ENCODE data around the gene POLR3C. TPM values are rescaled to one million over a fixed set of nuclear protein-coding genes. Genes with fewer than 3 reads are reported as not detected.

The POLR3C gene
- total and polyA plus RNA-seq, 2 of the 13 experiments (the other 11 are each of a cell fraction or from before 2014, with no cell fraction given) = 15.5 to 24.3 TPM

DNA sequence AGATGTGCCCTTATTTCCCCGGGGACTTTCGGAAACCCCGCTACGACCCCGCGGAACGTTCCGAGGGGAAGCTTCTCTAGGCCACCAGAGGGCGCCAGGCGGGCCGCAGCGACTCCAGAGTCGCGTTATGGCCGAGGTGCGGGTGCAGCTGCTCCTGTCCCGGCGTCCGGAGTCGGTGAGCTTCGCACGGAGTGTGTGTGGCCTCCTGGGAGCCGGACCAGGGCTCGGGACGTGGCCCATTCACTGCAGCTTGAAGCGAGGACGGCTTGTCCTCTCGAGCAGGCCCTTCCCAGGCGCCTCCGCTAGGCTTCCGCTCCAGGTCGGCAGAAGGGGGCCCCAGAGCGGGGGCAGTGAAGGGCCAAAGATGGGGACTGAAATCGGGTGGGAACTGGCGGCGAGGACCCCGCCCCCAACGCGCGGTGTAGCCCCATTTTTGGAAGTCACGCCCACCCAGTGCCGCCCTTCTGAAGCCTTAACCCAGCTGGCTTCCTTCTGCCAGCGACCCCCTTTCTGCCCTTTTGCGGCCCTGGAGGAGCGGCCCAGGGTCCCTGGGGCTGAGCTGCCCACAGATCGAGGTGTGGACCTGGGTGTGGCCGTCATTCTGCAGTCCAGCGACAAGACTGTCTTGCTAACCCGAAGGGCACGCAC, 21.6 kb downstream of the POLR3C start, which contains the start of gene NUDT17 (continued):
- TF ChIP-seq IRX3 (CRISPR knock-in tag; IDR thresholded peaks at IDR 0.05; ENCODE audit: borderline replicate concordance, low read depth) = no peak
- no peak for TF ChIP-seq KDM6A (CRISPR knock-in tag; IDR thresholded peaks at IDR 0.05; ENCODE audit: low read depth)
- peak; percentile 20; the same call in 1 of the 2 replicates for TF ChIP-seq PHF20 (CRISPR knock-in tag; IDR thresholded peaks at IDR 0.05)
- TF ChIP-seq NFYC (CRISPR knock-in tag; IDR thresholded peaks at IDR 0.05) = no peak
- TF ChIP-seq ZNF609 (CRISPR knock-in tag; IDR thresholded peaks at IDR 0.05; ENCODE audit: borderline replicate concordance) = no peak
- TF ChIP-seq RBM39 (IDR thresholded peaks at IDR 0.05; ENCODE audit: low read depth, low read length, poor library complexity, severe bottlenecking) = peak; percentile 71
- TF ChIP-seq TFDP1 (CRISPR knock-in tag; IDR thresholded peaks at IDR 0.05; ENCODE audit: borderline replicate concordance) = 0 out of 2 replicates have a peak, but pooled peaks have one; percentile 28
- TF ChIP-seq ZNF639 (CRISPR knock-in tag; conservative IDR thresholded peaks at IDR 0.05) = no peak
- TF ChIP-seq TEAD3 (CRISPR knock-in tag; optimal IDR thresholded peaks at IDR 0.05; ENCODE audit: borderline replicate concordance) = peak; percentile 55
- peak; percentile 56; the same call in 1 of the 2 replicates for TF ChIP-seq ZNF607 (CRISPR knock-in tag; IDR thresholded peaks at IDR 0.05; ENCODE audit: borderline replicate concordance)
- TF ChIP-seq, protein P1, sequence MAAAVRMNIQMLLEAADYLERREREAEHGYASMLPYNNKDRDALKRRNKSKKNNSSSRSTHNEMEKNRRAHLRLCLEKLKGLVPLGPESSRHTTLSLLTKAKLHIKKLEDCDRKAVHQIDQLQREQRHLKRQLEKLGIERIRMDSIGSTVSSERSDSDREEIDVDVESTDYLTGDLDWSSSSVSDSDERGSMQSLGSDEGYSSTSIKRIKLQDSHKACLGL (CRISPR knock-in tag; IDR thresholded peaks at IDR 0.05) = peak; percentile 77
